GM18507 (cell line): ENCODE measurements around the gene CDK5.

Experiments used
- DNase-seq: peaks from one replicate; pipeline ENCODE4 v3.0.0; 2011; ENCODE audit warnings: low read depth; ENCODE audit not compliant: insufficient read length; ENCODE audit errors: extremely low spot score
- FAIRE-seq: peaks from 2 replicates; lab custom pipeline; 2011; peaks lifted over from hg19 to GRCh38; lab: Jason Lieb, UNC

CDK5 gene

GRCh38 chr7:151008143-151008510 lies 49.6 kb downstream of the CDK5 start:
- no peak for DNase-seq
- no peak for FAIRE-seq

GRCh38 chr7:151007469-151007898 lies 50.2 kb downstream of the CDK5 start:
- DNase-seq (no peak), FAIRE-seq (no peak)

GRCh38 chr7:151006590-151007300 lies 51.0 kb downstream of the CDK5 start:
- DNase-seq (no peak), FAIRE-seq (no peak)

GRCh38 chr7:151005566-151005965 lies 52.1 kb downstream of the CDK5 start:
- no peak for DNase-seq
- FAIRE-seq: no peak
